HepG2 (cell line): ENCODE measurements around the gene PAIP2. TPM values are rescaled to one million over a fixed set of nuclear protein-coding genes. Genes with fewer than 3 reads are reported as not detected.
"Not testable (repeated sequence)": the region's sequence is repeated elsewhere in the genome, so short reads cannot be mapped to it uniquely, and the experiment has no call there.

ENCODE experiments used
- ATAC-seq: fragments of 200-7000 bp; cut with Tn5 transposase; 3 replicates; pipeline ENCODE4 v1.9.1; 2020; ENCODE audit warnings: mild to moderate bottlenecking, moderate library complexity
- BruUV-seq: library from RNA; stranded (reverse); fragments of 400-500 nt; replicated peaks from 2 replicates; lab custom pipeline; 2021; lab: Mats Ljungman, UMichigan
- CTCF ChIA-PET: fragments of 300-600 bp; formaldehyde crosslinking; extraction: SDS; loops from one replicate; lab custom pipeline; 2021; ENCODE audit warnings: low total read pairs, inconsistent platforms, low intra/inter-chr PET ratio; lab: Yijun Ruan, JAX
- POLR2A ChIA-PET: fragments of 350-600 bp; sonication (Branson Sonifier 250); formaldehyde crosslinking; loops from one replicate; lab custom pipeline; 2020; ENCODE audit warnings: antibody characterized with exemption, inconsistent platforms; lab: Yijun Ruan, JAX
- DNase-seq: peaks from one replicate; pipeline ENCODE4 v3.0.0-alpha.2; 2015; ENCODE audit warnings: low spot score
- FAIRE-seq: peaks from 3 replicates; lab custom pipeline; 2011; peaks lifted over from hg19 to GRCh38; lab: Jason Lieb, UNC
- H2AFZ ChIP-seq: one replicate; pipeline ENCODE4 v1.6.1; 2011; ENCODE audit warnings: low read length, inconsistent platforms
- H3K27ac ChIP-seq: fragments of 300-600 bp; 3 replicates; pipeline ENCODE4 v1.8.0; 2011; ENCODE audit warnings: mixed run types, mild to moderate bottlenecking, mixed read lengths, low read length, inconsistent platforms; ENCODE audit not compliant: insufficient read depth; ENCODE audit errors: extremely low read length
- H3K27me3 ChIP-seq, 2 experiments: fragments of 200-600 bp in 1 of 2; 2 replicates in 1 of 2; 3 replicates in 1 of 2; pipeline versions ENCODE4 v1.6.0 to v1.8.0; 2011; ENCODE audit warnings: low read length in 2 of 2, mild to moderate bottlenecking in 2 of 2, moderate library complexity in 2 of 2, inconsistent platforms in 1 of 2; ENCODE audit not compliant: insufficient read depth in 2 of 2, control insufficient read depth in 1 of 2
- H3K36me3 ChIP-seq, 2 experiments: fragments of 200-600 bp in 1 of 2; replicated peaks in 1 of 2; 2 replicates in 1 of 2; 3 replicates in 1 of 2; pipeline versions ENCODE4 v1.5.1 to v1.8.0; 2011; ENCODE audit warnings: low read length in 2 of 2, inconsistent platforms in 1 of 2; ENCODE audit not compliant: insufficient read depth in 2 of 2, control insufficient read depth in 1 of 2
- H3K4me1 ChIP-seq: 2 replicates; pipeline ENCODE4 v1.5.1; 2012; ENCODE audit warnings: low read length, inconsistent platforms; ENCODE audit not compliant: insufficient read depth
- H3K4me2 ChIP-seq: 2 replicates; pipeline ENCODE4 v1.6.0; 2011; ENCODE audit warnings: low read depth, low read length, inconsistent platforms
- H3K4me3 ChIP-seq, 3 experiments: fragments of 200-600 bp in 1 of 3; sonication (generic), shearing (Covaris generic) in 1 of 3; replicated peaks in 1 of 3; 2 replicates each; pipeline ENCODE4 v1.5.1; 2011 to 2016; ENCODE audit warnings: low read length in 3 of 3, inconsistent platforms in 2 of 3, low read depth in 2 of 3, mild to moderate bottlenecking in 2 of 3, control low read depth in 1 of 3, mixed read lengths in 1 of 3; ENCODE audit not compliant: insufficient read depth in 1 of 3
- H3K79me2 ChIP-seq: one replicate; pipeline ENCODE4 v1.6.1; 2011; ENCODE audit warnings: low read length, inconsistent platforms; ENCODE audit not compliant: insufficient read depth
- H3K9ac ChIP-seq: 2 replicates; pipeline ENCODE4 v1.6.0; 2011; ENCODE audit warnings: mild to moderate bottlenecking, low read depth, low read length, inconsistent platforms; ENCODE audit not compliant: insufficient read depth
- H3K9me3 ChIP-seq: 2 replicates; pipeline ENCODE4 v1.5.1; 2012; ENCODE audit warnings: mild to moderate bottlenecking, low read length
- H4K20me1 ChIP-seq: 2 replicates; pipeline ENCODE4 v1.6.0; 2011; ENCODE audit warnings: inconsistent platforms, mild to moderate bottlenecking, low read length, moderate library complexity; ENCODE audit not compliant: insufficient read depth
- JDP2 ChIP-seq: sonication (generic); formaldehyde crosslinking; IDR thresholded peaks from 2 replicates; pipeline ENCODE4 v1.8.1; 2022; ENCODE audit warnings: missing genetic modification reagents, borderline replicate concordance
- KLF16 ChIP-seq, 2 experiments: sonication (generic) in 1 of 2; formaldehyde crosslinking in 1 of 2; IDR thresholded peaks; 2 replicates each; pipeline versions ENCODE4 v1.6.1 to v1.8.0; 2016 to 2023; ENCODE audit warnings: missing genetic modification reagents in 2 of 2, missing compliant biosample characterization in 1 of 2
- SUZ12 ChIP-seq: fragments of 150-350 bp; IDR thresholded peaks from 2 replicates; pipeline ENCODE4 v1.6.1; 2014; ENCODE audit warnings: low read depth, low read length
- WGBS: methylation state at CpG from one replicate; pipeline ENCODE4 v1.1.6; 2017; ENCODE audit warnings: low lambda C conversion rate; 5-methylcytosine and 5-hydroxymethylcytosine counted together
- in situ Hi-C: cut with HindIII; loops from 2 replicates; pipeline ENCODE4 v1.10.0; 2017; ENCODE audit warnings: low pct_unique_long_range_greater_than_20kb; ENCODE audit not compliant: extremely low pct_ligation_motif_present
- intact Hi-C: fragments of 100-400 bp; cut with micrococcal nuclease; formaldehyde crosslinking; loops from one replicate; pipeline ENCODE4 v1.10.0; 2022; ENCODE audit not compliant: unreplicated experiment
- polyA plus RNA-seq, 8 experiments: library from polyadenylated mRNA; depleted of rRNA in 3 of 8; stranded (reverse) in 7 of 8; unstranded in 1 of 8; fragments of >200 nt; fragmentation: Illumina TruSeq in 4 of 8; extraction: Trizol in 4 of 8; gene quantifications; 2 replicates each; pipeline versions ENCODE4 v1.2.1 to v1.2.3, GENCODE V29; 2011 to 2016; ENCODE audit warnings: low read depth in 4 of 8, missing spikeins in 1 of 8, mixed read lengths in 1 of 8; ENCODE audit not compliant: insufficient read depth in 1 of 8
- total RNA-seq, 5 experiments: library from RNA; depleted of rRNA; stranded (reverse); fragments of >200 nt; fragmentation: Illumina TruSeq; extraction: Trizol; gene quantifications; 2 replicates each; pipeline ENCODE4 v1.2.3, GENCODE V29; 2016; ENCODE audit warnings: low read depth in 1 of 5
- TF ChIP-seq, protein P1 (sequence below): sonication (generic); formaldehyde crosslinking; IDR thresholded peaks from 2 replicates; pipeline ENCODE4 v1.8.0; 2022; ENCODE audit warnings: missing genetic modification reagents, mild to moderate bottlenecking, borderline replicate concordance
- TF ChIP-seq, protein P2 (sequence below): IDR thresholded peaks from 2 replicates; pipeline ENCODE4 v1.6.1; 2012; ENCODE audit warnings: low read length, improper control_type of control experiment
- TF ChIP-seq, protein P3 (sequence below), 2 experiments: IDR thresholded peaks; 2 replicates each; pipeline ENCODE4 v1.6.1; 2011 to 2012; ENCODE audit warnings: low read length in 2 of 2, borderline replicate concordance in 1 of 2, low read depth in 1 of 2, mild to moderate bottlenecking in 1 of 2, moderate library complexity in 1 of 2

The PAIP2 gene
- total and polyA plus RNA-seq, 2 of the 13 experiments (the other 11 are each of a cell fraction or from before 2014, with no cell fraction given) = 61.5 to 76.3 TPM

DNA sequence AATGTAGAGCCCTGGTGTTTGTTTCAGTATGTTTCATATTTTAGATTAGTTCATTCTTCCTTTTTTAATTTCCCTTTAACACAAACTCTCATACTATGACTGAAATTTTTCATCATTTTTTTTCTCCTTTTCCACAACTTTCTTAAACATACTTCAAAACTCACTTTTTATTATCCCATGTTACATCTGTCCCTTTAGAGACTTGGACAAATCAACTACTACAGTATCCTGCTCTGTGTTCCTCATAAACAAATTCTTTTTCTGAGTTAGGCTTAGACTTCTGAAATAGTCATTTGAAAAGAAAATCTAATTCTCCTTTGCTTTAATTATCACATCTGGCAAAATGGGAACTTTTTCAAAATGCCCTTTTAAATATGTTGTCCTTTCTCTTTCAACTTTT is 32.9 kb upstream of the PAIP2 start:
- peaks cover 100% of the 10 kb centered on the region for H4K20me1 ChIP-seq
- in situ Hi-C loops = no loop called here
- intact Hi-C loops = no loop called here
- no peak for DNase-seq
- no peak for ATAC-seq
- no peak overlapping the region for H3K4me2 ChIP-seq
- peaks cover 72% of the 10 kb centered on the region for H3K4me1 ChIP-seq
- no peak overlapping the region for H3K9ac ChIP-seq
- H2AFZ ChIP-seq = no peak overlapping the region
- no peak for FAIRE-seq
- BruUV-seq = no TSS peak
- POLR2A ChIA-PET = no interaction called here
- TF ChIP-seq KLF16 (CRISPR knock-in tag; IDR thresholded peaks at IDR 0.05) (no peak), JDP2 (no peak), SUZ12 (no peak)
- TF ChIP-seq, protein P1, sequence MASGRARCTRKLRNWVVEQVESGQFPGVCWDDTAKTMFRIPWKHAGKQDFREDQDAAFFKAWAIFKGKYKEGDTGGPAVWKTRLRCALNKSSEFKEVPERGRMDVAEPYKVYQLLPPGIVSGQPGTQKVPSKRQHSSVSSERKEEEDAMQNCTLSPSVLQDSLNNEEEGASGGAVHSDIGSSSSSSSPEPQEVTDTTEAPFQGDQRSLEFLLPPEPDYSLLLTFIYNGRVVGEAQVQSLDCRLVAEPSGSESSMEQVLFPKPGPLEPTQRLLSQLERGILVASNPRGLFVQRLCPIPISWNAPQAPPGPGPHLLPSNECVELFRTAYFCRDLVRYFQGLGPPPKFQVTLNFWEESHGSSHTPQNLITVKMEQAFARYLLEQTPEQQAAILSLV = no peak
- TF ChIP-seq, protein P2, sequence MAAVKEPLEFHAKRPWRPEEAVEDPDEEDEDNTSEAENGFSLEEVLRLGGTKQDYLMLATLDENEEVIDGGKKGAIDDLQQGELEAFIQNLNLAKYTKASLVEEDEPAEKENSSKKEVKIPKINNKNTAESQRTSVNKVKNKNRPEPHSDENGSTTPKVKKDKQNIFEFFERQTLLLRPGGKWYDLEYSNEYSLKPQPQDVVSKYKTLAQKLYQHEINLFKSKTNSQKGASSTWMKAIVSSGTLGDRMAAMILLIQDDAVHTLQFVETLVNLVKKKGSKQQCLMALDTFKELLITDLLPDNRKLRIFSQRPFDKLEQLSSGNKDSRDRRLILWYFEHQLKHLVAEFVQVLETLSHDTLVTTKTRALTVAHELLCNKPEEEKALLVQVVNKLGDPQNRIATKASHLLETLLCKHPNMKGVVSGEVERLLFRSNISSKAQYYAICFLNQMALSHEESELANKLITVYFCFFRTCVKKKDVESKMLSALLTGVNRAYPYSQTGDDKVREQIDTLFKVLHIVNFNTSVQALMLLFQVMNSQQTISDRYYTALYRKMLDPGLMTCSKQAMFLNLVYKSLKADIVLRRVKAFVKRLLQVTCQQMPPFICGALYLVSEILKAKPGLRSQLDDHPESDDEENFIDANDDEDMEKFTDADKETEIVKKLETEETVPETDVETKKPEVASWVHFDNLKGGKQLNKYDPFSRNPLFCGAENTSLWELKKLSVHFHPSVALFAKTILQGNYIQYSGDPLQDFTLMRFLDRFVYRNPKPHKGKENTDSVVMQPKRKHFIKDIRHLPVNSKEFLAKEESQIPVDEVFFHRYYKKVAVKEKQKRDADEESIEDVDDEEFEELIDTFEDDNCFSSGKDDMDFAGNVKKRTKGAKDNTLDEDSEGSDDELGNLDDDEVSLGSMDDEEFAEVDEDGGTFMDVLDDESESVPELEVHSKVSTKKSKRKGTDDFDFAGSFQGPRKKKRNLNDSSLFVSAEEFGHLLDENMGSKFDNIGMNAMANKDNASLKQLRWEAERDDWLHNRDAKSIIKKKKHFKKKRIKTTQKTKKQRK = no peak
- TF ChIP-seq, protein P3, sequence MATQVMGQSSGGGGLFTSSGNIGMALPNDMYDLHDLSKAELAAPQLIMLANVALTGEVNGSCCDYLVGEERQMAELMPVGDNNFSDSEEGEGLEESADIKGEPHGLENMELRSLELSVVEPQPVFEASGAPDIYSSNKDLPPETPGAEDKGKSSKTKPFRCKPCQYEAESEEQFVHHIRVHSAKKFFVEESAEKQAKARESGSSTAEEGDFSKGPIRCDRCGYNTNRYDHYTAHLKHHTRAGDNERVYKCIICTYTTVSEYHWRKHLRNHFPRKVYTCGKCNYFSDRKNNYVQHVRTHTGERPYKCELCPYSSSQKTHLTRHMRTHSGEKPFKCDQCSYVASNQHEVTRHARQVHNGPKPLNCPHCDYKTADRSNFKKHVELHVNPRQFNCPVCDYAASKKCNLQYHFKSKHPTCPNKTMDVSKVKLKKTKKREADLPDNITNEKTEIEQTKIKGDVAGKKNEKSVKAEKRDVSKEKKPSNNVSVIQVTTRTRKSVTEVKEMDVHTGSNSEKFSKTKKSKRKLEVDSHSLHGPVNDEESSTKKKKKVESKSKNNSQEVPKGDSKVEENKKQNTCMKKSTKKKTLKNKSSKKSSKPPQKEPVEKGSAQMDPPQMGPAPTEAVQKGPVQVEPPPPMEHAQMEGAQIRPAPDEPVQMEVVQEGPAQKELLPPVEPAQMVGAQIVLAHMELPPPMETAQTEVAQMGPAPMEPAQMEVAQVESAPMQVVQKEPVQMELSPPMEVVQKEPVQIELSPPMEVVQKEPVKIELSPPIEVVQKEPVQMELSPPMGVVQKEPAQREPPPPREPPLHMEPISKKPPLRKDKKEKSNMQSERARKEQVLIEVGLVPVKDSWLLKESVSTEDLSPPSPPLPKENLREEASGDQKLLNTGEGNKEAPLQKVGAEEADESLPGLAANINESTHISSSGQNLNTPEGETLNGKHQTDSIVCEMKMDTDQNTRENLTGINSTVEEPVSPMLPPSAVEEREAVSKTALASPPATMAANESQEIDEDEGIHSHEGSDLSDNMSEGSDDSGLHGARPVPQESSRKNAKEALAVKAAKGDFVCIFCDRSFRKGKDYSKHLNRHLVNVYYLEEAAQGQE (IDR thresholded peaks at IDR 0.05; ENCODE audit: borderline replicate concordance in 1 of 2, low read depth in 1 of 2, low read length in 2 of 2) = no peak
- no peak overlapping the region for H3K27ac ChIP-seq
- peaks cover 0 to 19% of the 10 kb centered on the region in 2 experiments; a peak in 2 of 5 replicates for H3K36me3 ChIP-seq
- H3K4me3 ChIP-seq = no peak overlapping the region
- CTCF ChIA-PET = no interaction called here
- peaks cover 100% of the 10 kb centered on the region for H3K79me2 ChIP-seq
- H3K27me3 ChIP-seq = no peaks in the 10 kb centered on the region
- H3K9me3 ChIP-seq = no peaks in the 10 kb centered on the region

DNA sequence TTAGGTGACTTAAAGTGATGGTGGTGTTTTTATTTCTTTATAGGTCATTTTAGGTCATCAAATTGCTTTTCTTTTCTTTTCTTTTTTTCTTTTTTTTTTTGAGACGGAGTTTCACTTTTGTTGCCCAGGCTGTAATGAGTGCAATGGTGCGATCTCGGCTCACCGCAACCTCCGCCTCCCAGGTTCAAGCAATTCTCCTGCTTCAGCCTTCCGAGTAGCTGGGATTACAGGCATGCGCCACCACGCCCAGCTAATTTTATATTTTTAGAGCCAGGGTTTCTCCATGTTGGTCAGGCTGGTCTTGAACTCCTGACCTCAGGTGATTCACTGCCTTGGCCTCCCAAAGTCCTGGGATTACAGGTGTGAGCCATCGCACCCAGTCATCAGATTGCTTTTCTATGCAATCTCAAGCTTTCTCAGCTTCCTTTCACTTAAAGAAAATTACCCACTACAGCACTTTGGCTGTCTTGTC is 30.9 kb upstream of the PAIP2 start:
- FAIRE-seq, H3K4me2 ChIP-seq, in situ Hi-C loops, CTCF ChIA-PET, ATAC-seq, DNase-seq, H2AFZ ChIP-seq, intact Hi-C loops, H3K9me3 ChIP-seq, H3K27me3 ChIP-seq, H3K4me3 ChIP-seq, POLR2A ChIA-PET, H3K9ac ChIP-seq, H3K27ac ChIP-seq, BruUV-seq: not testable (repeated sequence)
- Histone ChIP-seq H3K79me2 (peaks cover 100% of the 10 kb centered on the region), H3K36me3 (peaks cover 3 to 24% of the 10 kb centered on the region in 2 experiments; a peak in 4 of 5 replicates), H3K4me1 (peaks cover 67% of the 10 kb centered on the region), H4K20me1 (peaks cover 100% of the 10 kb centered on the region)
- 97% methylated on average over 9 of the region's 9 CpGs for WGBS
